Right cardiac atrium (tissue), 5 donors: ENCODE results near the gene COL8A2. TPM values are rescaled to one million over a fixed set of nuclear protein-coding genes. Genes with fewer than 3 reads are reported as not detected.
A peak's percentile ranks its signal among the peaks of the same experiment; 100 is the strongest.

Experiments used
- ATAC-seq, 2 donors: fragments of 200-7000 bp; cut with Tn5 transposase; one replicate each; pipeline versions ENCODE4 v1.8.0 to v1.9.1; 2020; ENCODE audit warnings: moderate library complexity in 2 of 2, mild to moderate bottlenecking in 1 of 2
- DNase-seq, 3 donors: peaks; one replicate each; pipeline ENCODE4 v3.0.0-alpha.2; 2020
- H3K27ac ChIP-seq: one replicate; pipeline ENCODE4 v1.5.1; 2013; ENCODE audit warnings: mild to moderate bottlenecking, low read length, control low read depth, moderate library complexity
- H3K27me3 ChIP-seq: one replicate; pipeline ENCODE4 v1.6.1; 2013; ENCODE audit not compliant: control insufficient read depth, insufficient read depth
- H3K4me1 ChIP-seq: one replicate; pipeline ENCODE4 v1.6.1; 2013; ENCODE audit warnings: low read length; ENCODE audit not compliant: control insufficient read depth, insufficient read depth
- H3K4me3 ChIP-seq: one replicate; pipeline ENCODE4 v1.5.1; 2013; ENCODE audit warnings: low read length, control low read depth
- H3K9me3 ChIP-seq: one replicate; pipeline ENCODE4 v1.6.1; 2013; ENCODE audit warnings: low read length; ENCODE audit not compliant: control insufficient read depth
- WGBS: extraction: QIAGEN DNeasy Blood & Tissue Kit; methylation state at CpG from one replicate; pipeline ENCODE4 v1.1.7; 2013; 5-methylcytosine and 5-hydroxymethylcytosine counted together
- intact Hi-C, 4 donors: fragments of 100-400 bp; cut with DNase I; formaldehyde crosslinking; loops; one replicate each; pipeline versions ENCODE4 v1.11.0 to v1.14.0; 2022 to 2023
- polyA plus RNA-seq: library from polyadenylated mRNA; stranded (reverse); fragments of 200-250 nt; gene quantifications from one replicate; pipeline ENCODE4 v1.2.3, GENCODE V29; 2013
- total RNA-seq, 4 donors: library from RNA; stranded (reverse); fragmentation: NEBNext Ultra II Directional; extraction: Animal tissue kit (Norgen Biotek cat#: 25700); gene quantifications; one replicate each; pipeline ENCODE4 v1.2.1, GENCODE V29; 2021
- donor health status: healthy with polysubstance abuse.
- donor health status: DM: no; HTN: yes; CAD: no.
- donor health status: DM: no; HTN: no; CAD: no.
- donor health status: DM: no; HTN: yes; CAD: no; lungs with severe emphysema.
- donor health status: DM: yes; HTN: yes; CAD: no.

The COL8A2 gene
- total and polyA plus RNA-seq, 5 donors: 2.4 to 4.1 (median 3.1) TPM

- intact Hi-C loops: no loop called here
- H3K4me3 ChIP-seq: peak overlapping the region; percentile 54
- DNase-seq (peak in 1 of 3 donors; percentile 56), ATAC-seq (no peak)
- 6% methylated on average over 32 of the region's 32 CpGs for WGBS
- H3K9me3 ChIP-seq: no peaks in the 10 kb centered on the region
- peaks cover 3% of the 10 kb centered on the region for H3K4me1 ChIP-seq
- H3K27me3 ChIP-seq: no peaks in the 10 kb centered on the region
- H3K27ac ChIP-seq: peak overlapping the region; percentile 6
Measured at GRCh38 chr1:36089393-36090121, 35.5 kb downstream of the COL8A2 start.

- H3K27me3 ChIP-seq: no peaks in the 10 kb centered on the region
- WGBS: under 1% methylated on average over 84 of the region's 84 CpGs
- peak within 1 kb of the TSS; percentile 16 for H3K27ac ChIP-seq
- no peaks in the 10 kb centered on the region for H3K9me3 ChIP-seq
- peaks cover 3% of the 10 kb centered on the region for H3K4me1 ChIP-seq
- H3K4me3 ChIP-seq: peak within 1 kb of the TSS; percentile 54
- peak; percentile 91 to 92 for ATAC-seq
- DNase-seq: peak; percentile 91 to 96 (median 96)
- intact Hi-C loops: no loop called here
Measured at GRCh38 chr1:36088577-36089392, 36.2 kb downstream of the COL8A2 start, which contains the start of gene ADPRS. Gene ADPRS, plus strand, starts transcription at chr1:36088892. Its CDS starts 13 bp downstream, at chr1:36088905.

GRCh38 chr1:36088265-36088576, 36.8 kb downstream of the COL8A2 start:
- intact Hi-C loops: no loop called here
- Histone ChIP-seq H3K27ac (no peak overlapping the region), H3K4me1 (peaks cover 3% of the 10 kb centered on the region), H3K9me3 (no peaks in the 10 kb centered on the region), H3K4me3 (peak overlapping the region; percentile 54), H3K27me3 (no peaks in the 10 kb centered on the region)
- peak in 1 of 2 donors; percentile 27 for ATAC-seq
- DNase-seq: no peak
- WGBS: 29% methylated on average over 8 of the region's 8 CpGs

- Histone ChIP-seq H3K4me1 (peaks cover 3% of the 10 kb centered on the region), H3K27ac (no peak overlapping the region), H3K9me3 (no peaks in the 10 kb centered on the region), H3K27me3 (no peaks in the 10 kb centered on the region), H3K4me3 (no peak overlapping the region)
- 84% methylated on average over 31 of the region's 31 CpGs for WGBS
- peak in 2 of 3 donors; percentile 59 to 60 for DNase-seq
- ATAC-seq: no peak
- intact Hi-C loops: no loop called here
Measured at GRCh38 chr1:36087233-36088123, 37.5 kb downstream of the COL8A2 start.

GRCh38 chr1:36086529-36087232, 38.3 kb downstream of the COL8A2 start:
- Histone ChIP-seq H3K27ac (no peak overlapping the region), H3K27me3 (no peaks in the 10 kb centered on the region), H3K9me3 (no peaks in the 10 kb centered on the region), H3K4me3 (no peak overlapping the region), H3K4me1 (peaks cover 3% of the 10 kb centered on the region)
- no peak for ATAC-seq
- intact Hi-C loops: no loop called here
- 74% methylated on average over 12 of the region's 12 CpGs for WGBS
- no peak for DNase-seq

- intact Hi-C loops: no loop called here
- H3K4me1 ChIP-seq: peaks cover 3% of the 10 kb centered on the region
- WGBS: 91% methylated on average over 29 of the region's 29 CpGs
- DNase-seq: no peak
- H3K9me3 ChIP-seq: no peaks in the 10 kb centered on the region
- H3K27ac ChIP-seq: no peak overlapping the region
- no peak overlapping the region for H3K4me3 ChIP-seq
- H3K27me3 ChIP-seq: no peaks in the 10 kb centered on the region
- ATAC-seq: no peak
Measured at GRCh38 chr1:36085686-36086526, 39.1 kb downstream of the COL8A2 start.

- ATAC-seq (no peak), DNase-seq (no peak)
- H3K4me1 ChIP-seq: peaks cover 3% of the 10 kb centered on the region
- H3K9me3 ChIP-seq: no peaks in the 10 kb centered on the region
- intact Hi-C loops: no loop called here
- H3K4me3 ChIP-seq: no peak overlapping the region
- H3K27me3 ChIP-seq: no peaks in the 10 kb centered on the region
- WGBS: 84% methylated on average over 9 of the region's 9 CpGs
- H3K27ac ChIP-seq: no peak overlapping the region
Measured at GRCh38 chr1:36085126-36085525, 39.9 kb downstream of the COL8A2 start.

GRCh38 chr1:36084497-36085115, 40.4 kb downstream of the COL8A2 start:
- Histone ChIP-seq H3K4me3 (peak overlapping the region; percentile 51), H3K4me1 (peaks cover 2% of the 10 kb centered on the region), H3K27ac (no peak overlapping the region), H3K9me3 (no peaks in the 10 kb centered on the region), H3K27me3 (no peaks in the 10 kb centered on the region)
- intact Hi-C loops: no loop called here
- DNase-seq: no peak
- ATAC-seq: no peak
- WGBS: 52% methylated on average over 19 of the region's 19 CpGs

GRCh38 chr1:36083635-36084496, 41.2 kb downstream of the COL8A2 start, which contains the start of gene TEKT2:
Gene TEKT2, plus strand, starts transcription at chr1:36084094. Its CDS starts 828 bp downstream, at chr1:36084922.
- 12% methylated on average over 59 of the region's 59 CpGs for WGBS
- intact Hi-C loops: no loop called here
- ATAC-seq: peak in 1 of 2 donors; percentile 7
- no peaks in the 10 kb centered on the region for H3K4me1 ChIP-seq
- no peaks in the 10 kb centered on the region for H3K27me3 ChIP-seq
- no peak within 1 kb of the TSS for H3K27ac ChIP-seq
- H3K4me3 ChIP-seq: peak within 1 kb of the TSS; percentile 51
- no peaks in the 10 kb centered on the region for H3K9me3 ChIP-seq
- peak in 2 of 3 donors; percentile 74 to 81 for DNase-seq
